NCI-H1417 treated with DMSO at 0.1 percent for 48 hours (cell line): ENCODE results near the gene FKBP1C.
"Not testable (repeated sequence)": the region's sequence is repeated elsewhere in the genome, so short reads cannot be mapped to it uniquely, and the experiment has no call there.

Experiments used
- DNase-seq: peaks from one replicate; lab custom pipeline; 2025; lab: John Stamatoyannopoulos, UW

The FKBP1C gene

DNA sequence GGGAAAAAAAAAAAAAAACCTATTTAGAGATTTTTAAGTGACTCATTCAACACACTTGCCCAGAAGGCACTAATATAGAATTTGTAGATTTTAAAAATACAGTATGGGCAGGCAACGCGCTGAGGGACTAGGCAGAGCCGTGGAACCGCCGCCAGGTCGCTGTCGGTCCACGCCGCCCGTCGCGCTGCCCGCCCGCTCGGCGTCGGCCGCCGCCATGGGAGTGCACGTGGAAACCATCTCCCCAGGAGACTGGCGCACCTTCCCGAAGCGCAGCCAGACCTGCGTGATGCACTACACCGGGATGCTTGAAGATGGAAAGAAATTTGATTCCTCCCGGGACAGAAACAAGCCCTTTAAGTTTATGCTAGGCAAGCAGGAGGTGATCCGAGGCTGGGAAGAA is at the start of gene FKBP1C:
TSS of gene FKBP1C (plus strand) at position 127 of the 400 bp plus-strand sequence.
- not testable (repeated sequence) for DNase-seq

DNA sequence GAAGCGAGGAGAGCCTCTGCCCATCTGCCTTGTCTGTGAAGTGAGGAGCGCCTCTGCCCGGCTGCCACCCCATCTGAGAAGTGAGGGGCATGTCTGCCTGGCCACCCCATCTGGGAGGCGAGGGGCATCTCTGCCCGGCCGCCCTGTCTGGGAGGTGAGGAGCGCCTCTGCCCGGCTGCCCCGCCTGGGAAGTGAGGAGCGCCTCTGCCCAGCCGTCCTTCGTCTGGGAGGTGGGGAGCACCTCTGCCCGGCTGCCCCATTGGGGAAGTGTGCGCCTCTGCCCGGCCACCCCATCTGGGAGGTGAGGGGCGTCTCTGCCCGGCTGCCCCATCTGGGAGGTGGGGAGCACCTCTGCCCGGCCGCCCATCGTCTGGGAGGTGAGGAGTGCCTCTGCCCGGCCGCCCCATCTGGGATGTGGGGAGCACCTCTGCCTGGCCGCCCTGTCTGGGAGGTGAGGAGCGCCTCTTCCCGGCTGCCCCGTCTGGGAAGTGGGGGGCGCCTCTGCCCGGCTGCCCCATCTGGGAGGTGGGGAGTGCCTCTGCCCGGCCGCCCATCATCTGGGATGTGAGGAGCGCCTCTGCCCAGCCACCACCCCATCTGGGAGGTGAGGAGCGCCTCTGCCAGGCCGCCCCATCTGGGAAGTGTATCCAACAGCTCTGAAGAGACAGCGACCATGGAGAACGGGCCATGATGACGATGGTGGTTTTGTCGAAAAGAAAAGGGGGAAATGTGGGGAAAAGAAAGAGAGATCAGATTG is 47.0 kb upstream of the FKBP1C start:
- not testable (repeated sequence) for DNase-seq

DNA sequence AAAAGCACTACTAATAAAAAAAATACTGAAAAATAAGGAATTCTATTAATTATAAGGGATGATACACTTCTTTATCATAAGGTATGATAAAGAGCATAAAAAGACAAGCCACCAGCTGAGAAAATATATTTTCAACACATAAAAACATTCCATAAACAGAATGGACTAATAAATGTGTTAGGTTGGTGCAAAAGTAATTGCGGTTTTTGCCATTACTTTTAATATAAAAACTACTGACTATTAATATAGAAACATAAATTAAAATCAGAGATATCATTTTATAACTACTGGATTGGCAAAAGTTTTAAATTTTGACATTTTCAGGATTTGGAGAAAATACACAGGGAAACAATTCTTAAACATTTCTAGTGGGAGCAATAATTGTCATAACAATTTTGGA is 37.1 kb upstream of the FKBP1C start:
- DNase-seq = no peak

DNA sequence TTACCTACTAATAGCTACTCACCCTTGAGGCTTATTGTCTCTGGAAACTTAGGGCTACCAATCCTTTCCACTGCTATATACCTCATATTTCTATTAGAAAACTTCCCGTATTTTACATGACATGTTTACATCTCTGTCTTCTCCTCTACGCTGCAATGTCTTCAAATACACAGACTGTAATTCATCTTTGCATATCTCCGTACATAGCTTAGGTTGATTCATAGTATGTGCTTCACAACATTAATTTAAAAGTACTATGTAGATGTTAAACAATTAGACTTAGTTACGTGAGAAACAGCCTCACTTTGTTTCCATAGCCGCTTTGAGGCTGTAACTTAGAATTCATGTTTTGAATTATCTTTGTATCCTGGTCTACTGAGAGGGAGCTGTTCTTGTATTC is 35.1 kb upstream of the FKBP1C start:
- no peak for DNase-seq

DNA sequence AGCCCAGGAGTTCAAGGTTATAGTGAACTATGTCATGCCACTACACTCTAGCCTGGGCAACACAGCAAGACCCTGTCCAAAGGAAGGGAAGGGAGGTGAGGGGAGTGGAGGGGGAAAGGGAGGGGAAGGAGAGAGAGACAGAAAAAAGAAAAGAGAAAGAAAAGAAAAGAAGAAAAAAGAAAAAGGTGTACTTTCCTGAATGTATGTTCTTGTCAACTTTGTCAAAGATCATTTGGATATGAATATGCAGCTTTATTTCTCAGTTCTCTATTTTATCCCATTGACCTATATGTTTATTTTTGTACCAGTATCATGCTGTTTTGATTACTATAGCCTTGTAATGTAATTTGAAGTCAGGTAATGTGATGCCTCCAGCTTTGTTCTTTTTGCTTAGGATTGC is 30.9 kb upstream of the FKBP1C start:
- no peak for DNase-seq

DNA sequence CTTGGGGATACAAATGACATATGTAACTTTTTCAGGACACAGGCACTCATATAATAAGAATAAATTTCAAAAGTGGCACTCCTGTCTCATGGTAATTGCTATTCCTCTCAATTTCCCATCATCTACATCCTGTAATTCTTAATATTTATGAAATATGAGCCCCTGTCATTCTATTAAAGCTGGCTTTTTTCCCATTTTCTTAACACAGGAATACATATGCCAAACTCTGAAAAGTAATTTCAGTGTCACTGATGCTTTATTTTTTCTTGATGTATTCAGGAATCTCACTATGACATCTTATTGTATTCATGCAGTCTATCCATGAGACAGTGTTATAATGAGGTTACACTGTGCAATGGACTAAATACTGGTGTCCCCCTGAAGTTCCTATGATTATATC is 24.3 kb upstream of the FKBP1C start:
- no peak for DNase-seq

DNA sequence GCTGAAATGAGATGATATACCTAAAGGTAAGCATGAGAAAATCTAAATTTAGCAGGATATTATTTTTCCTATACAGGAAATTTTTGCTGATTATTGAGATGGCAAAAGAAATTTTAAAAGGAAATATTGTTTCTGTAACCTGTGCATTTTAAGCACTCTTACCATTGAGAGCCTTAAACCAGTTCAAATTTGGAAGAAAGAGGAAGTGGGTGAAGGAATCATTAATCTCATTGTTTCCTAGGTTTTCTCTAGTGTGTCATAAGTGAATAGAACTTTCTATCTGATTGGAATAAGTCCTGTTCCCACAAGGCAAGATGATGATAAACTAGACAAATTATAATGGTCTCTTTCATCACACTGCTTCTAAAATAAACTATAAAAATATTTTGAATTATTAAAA is 22.4 kb upstream of the FKBP1C start:
- DNase-seq = no peak

DNA sequence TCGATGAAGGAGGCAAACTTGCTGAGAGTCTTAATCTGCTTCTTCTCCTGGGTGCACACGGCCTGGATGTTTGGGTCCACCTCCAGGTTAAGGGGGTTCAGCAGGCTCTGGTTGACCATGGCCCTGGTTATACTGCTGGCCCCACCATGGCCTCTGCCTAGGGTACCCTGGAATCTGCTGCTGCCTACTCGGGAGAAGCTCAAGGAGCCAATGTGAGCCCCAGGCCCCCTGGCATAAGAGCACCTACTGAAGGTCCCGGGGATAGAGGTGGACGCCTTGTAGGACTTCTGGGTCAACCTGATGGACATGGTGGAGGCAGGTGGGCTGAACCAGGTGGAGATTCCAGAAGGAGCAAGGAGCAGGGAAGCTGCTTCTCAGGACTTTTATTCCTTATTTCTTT is 17.9 kb upstream of the FKBP1C start:
- no peak for DNase-seq

DNA sequence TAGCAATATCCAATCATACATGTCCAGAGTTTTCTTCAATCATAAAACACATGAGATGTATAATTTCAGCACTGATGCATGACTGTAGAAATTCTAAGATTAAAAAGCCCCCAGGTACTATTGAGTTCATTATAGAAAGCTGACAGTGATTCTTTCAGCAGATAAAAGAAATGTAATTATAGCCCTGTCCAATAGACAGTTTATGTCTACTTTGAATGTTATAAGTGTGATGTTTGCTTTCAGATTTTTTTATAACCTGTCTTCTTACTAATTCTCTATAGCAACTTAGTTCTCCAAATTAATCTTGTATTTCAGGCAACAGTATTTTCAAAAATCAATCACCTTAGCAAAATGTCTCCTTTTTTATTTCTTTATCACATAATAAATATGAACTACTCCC is 13.5 kb upstream of the FKBP1C start:
- no peak for DNase-seq

DNA sequence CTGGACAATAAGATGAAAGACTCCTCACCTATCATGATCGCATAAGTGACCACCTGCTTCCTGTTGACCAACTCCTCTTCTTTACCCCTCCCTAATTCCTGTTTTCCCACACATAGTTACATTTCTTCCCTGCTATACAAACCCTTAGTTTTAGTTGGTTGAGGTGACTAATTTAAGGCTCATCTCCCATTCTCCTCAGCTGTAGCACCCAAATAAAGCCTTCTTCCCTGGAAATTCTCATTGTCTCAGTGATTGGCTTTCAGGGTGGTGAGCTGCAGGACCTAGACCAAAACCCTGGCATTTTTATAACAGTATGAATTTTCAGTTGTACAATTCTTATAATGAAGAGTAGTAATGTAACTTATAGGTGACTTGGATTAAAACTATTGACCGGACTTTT is 2.1 kb downstream of the FKBP1C start:
- DNase-seq = no peak

DNA sequence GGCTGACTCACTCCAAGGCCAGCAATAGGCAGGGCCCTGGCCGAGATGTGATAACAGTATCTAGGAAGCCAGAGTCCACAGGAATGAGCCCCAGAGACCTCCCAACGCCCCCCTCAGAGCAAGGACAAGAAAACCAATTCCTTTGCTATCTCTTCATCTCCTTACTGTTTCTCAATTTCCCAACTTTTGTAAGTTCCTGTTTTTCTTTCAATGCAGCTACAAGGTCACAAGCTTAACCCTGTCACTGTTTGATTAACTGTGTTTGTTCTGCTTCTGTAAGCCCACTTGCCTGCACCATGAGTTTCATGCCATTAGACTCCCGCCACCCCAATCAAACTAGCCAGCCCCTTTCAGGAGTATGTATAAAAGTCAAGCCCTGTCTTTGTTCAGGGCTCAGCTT is 3.5 kb downstream of the FKBP1C start:
- DNase-seq = no peak

DNA sequence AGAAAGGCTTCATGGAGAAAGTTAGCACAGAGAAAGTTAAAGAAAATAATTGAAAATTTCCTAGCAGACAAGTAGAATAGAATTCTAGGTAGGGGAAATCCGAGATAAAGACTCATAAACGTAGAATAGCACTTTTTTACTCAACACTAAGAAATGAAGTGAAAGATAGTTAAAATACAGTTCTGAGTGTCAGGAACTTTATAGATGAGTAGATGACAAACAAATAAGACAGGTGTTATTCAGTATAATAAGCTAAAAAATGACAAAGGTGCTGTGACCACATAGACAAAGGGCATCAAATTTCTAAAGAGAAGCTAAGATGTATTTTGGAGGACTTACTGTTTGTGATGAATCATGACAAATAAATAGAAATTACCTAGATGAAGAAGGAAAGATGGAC is 12.9 kb downstream of the FKBP1C start:
- DNase-seq = no peak

DNA sequence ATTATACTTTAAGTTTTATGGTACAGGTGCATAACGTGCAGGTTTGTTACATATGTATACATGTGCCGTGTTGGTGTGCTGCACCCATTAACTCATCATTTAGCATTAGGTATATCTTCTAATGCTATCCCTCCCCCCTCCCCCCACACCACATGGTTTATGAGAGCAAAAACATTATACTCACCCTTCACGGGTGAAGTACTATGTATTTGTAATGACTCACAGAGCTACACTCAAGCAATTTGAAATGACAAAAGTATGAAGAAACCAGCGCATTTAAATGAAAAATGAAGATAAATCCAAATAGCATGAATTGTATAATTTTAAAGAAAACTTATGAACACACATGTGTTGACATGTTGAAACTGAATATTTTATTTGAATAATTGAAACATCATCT is 14.7 kb downstream of the FKBP1C start:
- DNase-seq = not testable (repeated sequence)

DNA sequence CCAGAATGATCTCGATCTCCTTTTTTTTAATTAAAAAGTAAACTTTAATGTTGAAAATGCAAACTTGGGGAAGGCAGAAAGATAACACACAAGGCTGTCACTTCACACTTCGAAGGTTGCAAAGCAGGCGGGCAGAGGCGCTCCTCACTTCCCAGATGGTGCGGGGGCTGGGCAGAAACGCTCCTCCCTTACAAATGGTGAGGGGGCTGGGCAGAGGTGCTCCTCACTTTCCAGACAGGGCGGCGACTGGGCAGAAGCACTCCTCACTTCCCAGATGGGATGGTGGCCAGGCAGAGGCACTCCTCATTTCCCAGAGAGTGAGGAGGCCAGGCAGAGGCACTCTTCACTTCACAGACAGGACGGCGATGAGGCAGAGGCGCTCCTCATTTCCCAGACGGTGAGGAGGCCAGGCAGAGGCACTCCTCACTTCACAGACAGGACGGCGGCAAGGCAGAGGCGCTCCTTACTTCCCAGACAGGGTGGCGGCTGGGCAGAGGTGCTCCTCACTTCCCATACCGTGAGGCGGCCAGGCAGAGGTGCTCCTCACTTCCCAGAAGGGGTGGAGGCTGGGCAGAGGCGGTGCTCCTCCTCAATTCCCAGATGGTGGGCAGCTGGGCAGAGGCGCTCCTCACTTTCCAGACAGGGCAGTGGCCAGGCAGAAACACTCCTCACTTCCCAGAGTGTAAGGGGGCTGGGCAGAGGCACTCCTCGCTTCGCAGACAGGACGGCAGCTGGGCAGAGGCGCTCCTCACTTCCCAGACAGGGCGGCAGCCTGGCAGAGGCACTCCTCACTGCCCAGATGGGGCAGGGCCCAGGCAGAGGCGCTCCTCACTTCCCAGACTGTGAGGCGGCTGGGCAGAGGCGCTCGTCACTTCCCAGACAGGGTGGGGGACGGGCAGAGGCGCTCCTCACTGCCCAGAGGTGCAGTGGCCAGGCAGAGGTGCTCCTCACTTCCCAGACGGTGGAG is 16.9 kb downstream of the FKBP1C start:
- not testable (repeated sequence) for DNase-seq

DNA sequence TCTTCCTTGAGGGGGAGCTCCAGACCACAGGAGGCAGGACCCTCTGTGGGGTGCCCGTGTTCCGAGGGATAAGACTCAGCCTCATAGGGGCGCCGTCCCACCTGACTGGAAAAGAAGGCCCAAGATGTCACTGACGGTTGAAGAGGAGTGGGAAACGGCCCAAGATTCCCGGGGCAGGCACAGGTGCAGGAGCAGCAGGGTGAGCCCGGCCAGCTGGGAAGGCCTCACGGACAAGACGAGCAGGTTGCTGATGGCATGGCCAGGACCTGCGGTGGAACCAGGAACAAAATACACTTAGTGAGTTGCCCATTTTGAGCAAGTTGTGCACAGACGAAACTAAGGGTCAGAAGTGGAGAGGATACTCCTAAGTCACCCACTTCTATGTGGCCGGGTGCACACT is 18.8 kb downstream of the FKBP1C start:
- DNase-seq = not testable (repeated sequence)

DNA sequence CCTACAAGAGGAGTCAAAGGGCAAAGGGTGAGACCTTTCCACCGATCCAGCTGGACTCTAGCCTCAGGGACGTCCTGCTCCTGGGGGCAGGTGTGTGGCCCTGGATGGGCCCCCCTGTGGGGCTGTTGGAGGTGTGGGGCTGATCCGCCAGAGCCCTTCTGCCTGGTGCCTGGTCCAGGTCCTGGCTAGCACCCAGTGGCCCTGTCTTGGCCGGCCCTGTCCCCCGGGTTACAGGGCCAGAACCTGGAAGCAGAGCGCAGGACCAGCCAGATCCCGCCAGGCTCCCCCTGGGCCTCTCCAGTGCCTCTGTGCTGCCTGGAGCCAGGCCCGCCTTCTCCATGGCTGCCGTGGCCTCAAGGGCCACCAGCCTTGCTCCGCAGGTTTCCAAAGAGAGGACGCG is 19.2 kb downstream of the FKBP1C start:
- not testable (repeated sequence) for DNase-seq

DNA sequence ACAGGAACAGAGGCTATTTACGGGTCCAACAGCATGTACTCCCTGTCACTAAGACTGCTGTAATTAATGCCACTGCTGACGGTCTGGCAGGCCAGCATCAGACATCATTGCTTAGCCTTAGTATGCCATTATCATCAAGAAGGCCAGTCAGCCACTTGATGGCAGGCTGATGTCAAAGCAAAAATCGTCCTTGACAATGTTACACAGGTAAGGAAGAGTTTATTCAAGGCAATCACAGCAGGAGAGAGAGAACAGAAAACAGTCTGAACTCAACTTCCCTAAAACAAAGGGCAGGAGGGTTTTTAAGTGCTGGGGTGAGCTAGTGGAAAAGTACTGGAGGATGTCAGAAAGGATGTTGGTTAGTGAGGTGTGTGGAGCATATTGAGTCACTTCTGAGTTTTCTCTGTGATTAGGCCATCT is 25.1 kb downstream of the FKBP1C start:
- no peak for DNase-seq

DNA sequence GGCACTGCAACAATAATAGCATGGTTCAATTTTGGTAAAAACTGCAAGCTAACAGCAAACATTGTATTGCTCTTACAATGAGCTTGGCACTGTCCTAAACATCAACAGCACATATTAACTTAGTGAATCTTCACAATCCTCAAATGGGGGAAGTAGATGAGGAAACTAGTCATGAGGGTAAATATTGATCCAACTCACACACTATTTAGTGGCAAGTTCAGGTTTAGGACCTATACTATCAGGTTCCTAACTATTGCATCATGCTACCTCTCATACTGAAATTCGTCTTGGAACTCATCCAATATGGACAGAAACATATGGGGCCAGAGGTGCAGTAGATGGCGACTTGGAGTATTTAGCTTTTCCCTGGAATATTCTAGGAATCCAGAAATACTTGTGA is 34.2 kb downstream of the FKBP1C start:
- no peak for DNase-seq

DNA sequence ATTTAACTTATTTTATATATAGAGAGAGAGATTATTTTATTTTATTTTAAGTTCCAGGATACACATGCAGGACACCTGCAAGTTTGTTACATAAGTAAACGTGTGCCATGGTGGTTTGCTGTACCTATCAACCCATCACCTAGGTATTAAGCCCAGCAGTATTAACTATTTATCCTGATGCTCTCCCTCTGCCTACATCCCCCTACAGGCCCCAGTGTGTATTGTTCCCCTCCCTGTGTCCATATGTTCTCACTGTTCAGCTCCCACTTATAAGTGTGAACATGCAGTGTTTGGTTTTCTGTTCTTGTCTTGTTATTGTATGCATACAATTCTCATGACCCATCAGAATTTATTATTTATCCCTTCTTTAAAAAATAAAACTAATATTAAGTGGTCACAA is 34.6 kb downstream of the FKBP1C start:
- DNase-seq = no peak

DNA sequence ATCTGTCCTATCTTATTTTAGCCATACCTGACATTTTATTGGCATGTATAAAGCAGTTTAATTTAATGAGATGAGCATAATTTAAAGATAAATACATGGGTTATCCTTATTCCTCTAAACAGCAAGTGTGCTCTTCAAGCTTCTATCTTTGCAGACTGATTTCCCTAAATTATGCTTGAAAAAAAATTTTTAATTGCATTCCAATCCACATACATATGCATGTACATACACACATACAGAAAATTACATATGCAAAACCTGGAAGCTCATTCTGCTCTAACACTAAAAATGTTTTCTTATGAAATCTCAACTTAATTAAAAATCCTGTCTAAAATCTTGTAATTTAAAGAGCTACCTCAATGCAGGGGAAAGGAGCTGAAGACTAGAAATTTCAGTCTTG is 35.3 kb downstream of the FKBP1C start:
- no peak for DNase-seq

DNA sequence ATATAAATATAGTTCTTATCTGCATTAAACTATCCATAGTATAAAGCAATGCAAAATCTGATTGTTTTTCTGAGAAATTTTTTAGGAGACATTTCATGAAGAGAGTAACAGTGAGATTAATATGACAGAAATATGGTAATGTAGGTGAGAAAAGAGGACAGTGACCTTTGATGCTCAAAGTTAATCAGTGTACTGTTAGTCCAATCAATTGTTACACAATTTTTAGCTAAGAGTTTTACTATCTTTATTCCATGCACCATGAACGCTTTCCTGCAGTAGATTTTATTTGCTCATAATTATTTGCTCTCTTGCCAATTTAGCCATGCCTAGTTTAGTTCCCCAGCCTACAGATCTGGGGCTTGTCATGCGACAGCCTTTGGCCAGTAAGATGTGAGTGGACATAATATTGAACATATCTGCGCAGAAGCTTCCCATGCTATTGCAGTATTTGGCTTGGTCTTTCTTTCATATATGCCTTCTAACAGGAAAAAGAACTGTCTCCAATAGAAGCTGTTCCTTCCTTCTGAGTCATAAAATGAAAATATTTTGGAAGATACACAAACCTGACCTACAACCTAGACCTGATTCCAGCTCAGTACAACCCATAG is 38.7 kb downstream of the FKBP1C start:
- no peak for DNase-seq

DNA sequence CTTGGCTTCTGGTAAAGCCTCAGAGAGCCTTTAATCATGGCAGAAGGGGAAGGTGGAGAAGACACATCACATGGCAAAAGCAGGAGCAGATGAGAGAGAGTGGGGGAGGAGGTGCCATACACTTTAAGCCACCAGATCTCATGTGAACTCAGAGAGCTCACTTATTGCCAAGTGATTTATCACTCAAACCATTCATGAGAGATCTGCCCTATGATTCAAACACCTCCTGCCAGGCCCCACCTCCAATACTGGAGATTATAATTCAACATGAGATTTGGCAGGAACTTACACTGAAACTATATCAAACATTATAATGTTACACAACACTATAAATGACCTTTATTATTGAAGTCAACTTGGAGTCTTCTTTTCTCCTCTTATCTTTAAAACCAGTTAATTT is 47.9 kb downstream of the FKBP1C start:
- no peak for DNase-seq

DNA sequence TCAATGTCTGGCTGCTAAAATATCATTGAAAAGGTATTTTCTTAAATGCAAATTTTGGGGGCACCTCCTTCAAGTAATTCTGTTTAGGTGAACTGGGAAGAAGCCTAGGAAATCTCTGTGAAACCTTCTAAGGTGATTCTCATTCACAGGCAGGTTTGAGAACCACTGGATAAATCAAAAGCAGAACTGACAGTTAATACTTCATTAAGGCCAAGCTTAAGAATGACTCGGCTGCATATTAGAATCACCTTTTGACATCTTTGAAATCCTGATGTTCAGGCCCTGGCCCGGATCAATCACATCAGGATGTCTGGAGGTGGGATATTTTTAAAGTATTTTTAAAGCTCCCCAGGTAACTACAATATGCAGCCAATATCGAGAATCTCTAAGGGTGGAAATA is 50.6 kb downstream of the FKBP1C start:
- DNase-seq = no peak
